Esophagus squamous epithelium (tissue), 4 donors: ENCODE data around the gene NR4A3.

Experiments used
- POLR2A ChIP-seq, 4 donors: fragments of 450-650 bp; IDR thresholded peaks; one replicate each; pipeline ENCODE4 v1.6.1; 2017; ENCODE audit warnings: antibody characterized with exemption in 4 of 4, mild to moderate bottlenecking in 4 of 4, moderate library complexity in 3 of 4
- TF ChIP-seq, protein P1 (sequence below), 6 experiments: fragments of 450-650 bp in 4 of 6; fragments of 200-600 bp in 2 of 6; sonication (generic) in 2 of 6; IDR thresholded peaks; one replicate each; pipeline ENCODE4 v1.5.1; 2016 to 2019; ENCODE audit warnings: antibody characterized with exemption in 6 of 6, mild to moderate bottlenecking in 4 of 6, moderate library complexity in 4 of 6

DNA sequence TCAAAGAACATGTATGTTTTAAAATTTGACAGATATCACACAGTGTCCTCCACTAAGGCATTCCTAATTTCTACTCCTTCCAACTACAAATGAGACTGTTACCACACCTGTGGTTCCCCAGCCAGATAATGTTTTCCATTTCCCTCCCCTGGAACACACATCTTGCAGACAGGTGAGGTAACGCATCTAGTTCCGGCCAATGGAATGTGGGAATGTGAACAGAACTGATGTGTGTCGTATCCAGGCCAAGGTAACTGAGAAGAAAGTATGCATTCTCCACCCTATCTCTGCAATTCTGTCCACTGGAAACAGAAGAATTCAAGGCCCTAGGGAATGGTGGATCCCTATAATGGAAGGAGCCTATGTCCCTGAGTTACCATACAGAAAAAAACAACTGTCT, 19.9 kb upstream of the NR4A3 start:
- TF ChIP-seq, protein P1, sequence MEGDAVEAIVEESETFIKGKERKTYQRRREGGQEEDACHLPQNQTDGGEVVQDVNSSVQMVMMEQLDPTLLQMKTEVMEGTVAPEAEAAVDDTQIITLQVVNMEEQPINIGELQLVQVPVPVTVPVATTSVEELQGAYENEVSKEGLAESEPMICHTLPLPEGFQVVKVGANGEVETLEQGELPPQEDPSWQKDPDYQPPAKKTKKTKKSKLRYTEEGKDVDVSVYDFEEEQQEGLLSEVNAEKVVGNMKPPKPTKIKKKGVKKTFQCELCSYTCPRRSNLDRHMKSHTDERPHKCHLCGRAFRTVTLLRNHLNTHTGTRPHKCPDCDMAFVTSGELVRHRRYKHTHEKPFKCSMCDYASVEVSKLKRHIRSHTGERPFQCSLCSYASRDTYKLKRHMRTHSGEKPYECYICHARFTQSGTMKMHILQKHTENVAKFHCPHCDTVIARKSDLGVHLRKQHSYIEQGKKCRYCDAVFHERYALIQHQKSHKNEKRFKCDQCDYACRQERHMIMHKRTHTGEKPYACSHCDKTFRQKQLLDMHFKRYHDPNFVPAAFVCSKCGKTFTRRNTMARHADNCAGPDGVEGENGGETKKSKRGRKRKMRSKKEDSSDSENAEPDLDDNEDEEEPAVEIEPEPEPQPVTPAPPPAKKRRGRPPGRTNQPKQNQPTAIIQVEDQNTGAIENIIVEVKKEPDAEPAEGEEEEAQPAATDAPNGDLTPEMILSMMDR (IDR thresholded peaks at IDR 0.05), result no peak
- no peak for TF ChIP-seq POLR2A (IDR thresholded peaks at IDR 0.05)
